Measurements from ENCODE around the gene MAPKBP1.

DNA sequence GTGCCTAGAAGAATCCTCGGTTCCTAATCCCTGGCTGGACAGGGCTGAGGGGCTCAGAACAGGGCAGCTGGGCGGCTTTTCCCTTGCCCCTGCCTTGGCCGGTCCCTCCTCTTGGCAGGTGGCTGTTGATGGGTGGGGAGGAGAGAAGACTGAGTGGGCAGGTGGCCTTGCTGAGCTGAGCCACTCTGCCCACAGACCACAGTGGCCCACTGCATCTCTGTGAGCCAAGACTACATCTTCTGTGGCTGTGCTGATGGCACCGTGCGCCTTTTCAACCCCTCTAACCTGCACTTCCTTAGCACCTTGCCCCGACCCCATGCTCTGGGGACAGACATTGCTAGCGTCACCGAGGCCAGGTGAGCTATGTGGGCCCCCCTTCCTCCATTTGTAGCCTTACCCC is 39.1 kb downstream of the MAPKBP1 start:
- TF ChIP-seq CTCF (conservative IDR thresholded peaks at IDR 0.05; ENCODE audit: low read length) (no peak), EZH2phosphoT487 (IDR thresholded peaks at IDR 0.05; ENCODE audit: borderline replicate concordance, low read depth, low read length) (no peak)
